SK-MEL-5 (cell line): ENCODE results near the gene MOGAT2. TPM values are rescaled to one million over a fixed set of nuclear protein-coding genes. Genes with fewer than 3 reads are reported as not detected.
A peak's percentile ranks its signal among the peaks of the same experiment; 100 is the strongest.
"Not testable (repeated sequence)": the region's sequence is repeated elsewhere in the genome, so short reads cannot be mapped to it uniquely, and the experiment has no call there.

ENCODE experiments used
- DNase-seq: peaks from one replicate; pipeline ENCODE4 v3.0.0-alpha.2; 2016; ENCODE audit warnings: low read depth, low spot score
- in situ Hi-C: cut with HindIII; loops from 2 replicates; pipeline ENCODE4 v1.10.0; 2016; ENCODE audit warnings: low sequenced_read_pairs, high pct_unique_total_duplicates, low pct_unique_long_range_greater_than_20kb
- polyA plus RNA-seq, 2 experiments: library from polyadenylated mRNA; depleted of rRNA; stranded (reverse); fragments of >200 nt; gene quantifications; 2 replicates each; pipeline ENCODE4 v1.2.3, GENCODE V29; 2015
- total RNA-seq: library from RNA; depleted of rRNA; stranded (reverse); fragments of >200 nt; shearing (Covaris generic); gene quantifications from 2 replicates; pipeline ENCODE4 v1.2.3, GENCODE V29; 2014; rRNA removed

MOGAT2 gene
- not detected in 2 replicates for total RNA-seq
- polyA plus RNA-seq (2015; cell fraction: cytosol; rRNA removed), result not detected in 2 replicates
- not detected in 2 replicates for polyA plus RNA-seq (2015; cell fraction: nucleus; rRNA removed)

- no peak for DNase-seq
- in situ Hi-C loops, result no loop called here
These were observed at the start of gene MOGAT2 for GRCh38 chr11:75717608-75718418. Gene MOGAT2, plus strand, starts transcription at chr11:75717838. Its CDS starts 51 bp downstream, at chr11:75717889.

GRCh38 chr11:75668451-75669297 lies 49.0 kb upstream of the MOGAT2 start, which contains the start of gene MAP6:
Gene MAP6, minus strand, starts transcription at chr11:75669038. Its CDS starts 669 bp downstream, at chr11:75668369.
- in situ Hi-C loops, result no loop called here
- no peak for DNase-seq

DNA sequence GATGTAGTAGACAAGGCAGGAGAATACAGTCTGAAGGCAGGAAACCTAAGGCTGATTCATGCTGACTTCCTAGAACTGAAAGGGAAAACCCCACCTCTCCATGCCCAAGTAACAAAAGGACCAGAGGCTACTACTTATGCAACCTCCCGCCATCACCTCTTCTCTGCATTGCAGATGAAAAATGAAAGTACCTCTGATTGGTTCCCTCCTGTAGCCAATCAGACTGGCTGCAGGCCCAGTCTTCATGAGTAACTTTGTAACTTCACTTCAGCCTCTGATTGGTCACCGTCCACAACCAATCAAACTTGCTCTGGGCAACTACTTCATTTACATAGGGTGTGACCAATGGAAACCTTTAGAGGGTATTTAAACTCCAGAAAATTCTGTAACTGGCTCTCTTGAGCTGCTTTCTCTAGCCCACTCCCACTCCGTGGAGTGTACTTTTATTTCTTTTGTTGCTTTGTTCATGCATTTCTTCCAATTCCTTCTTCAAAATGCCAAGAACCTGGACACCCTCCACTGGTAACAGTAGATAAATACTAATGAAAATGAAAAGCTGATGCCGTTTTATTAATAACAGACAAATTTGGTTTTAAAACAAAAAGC lies 43.6 kb upstream of the MOGAT2 start:
- DNase-seq, result peak; percentile 39
- in situ Hi-C loops, result no loop called here

DNA sequence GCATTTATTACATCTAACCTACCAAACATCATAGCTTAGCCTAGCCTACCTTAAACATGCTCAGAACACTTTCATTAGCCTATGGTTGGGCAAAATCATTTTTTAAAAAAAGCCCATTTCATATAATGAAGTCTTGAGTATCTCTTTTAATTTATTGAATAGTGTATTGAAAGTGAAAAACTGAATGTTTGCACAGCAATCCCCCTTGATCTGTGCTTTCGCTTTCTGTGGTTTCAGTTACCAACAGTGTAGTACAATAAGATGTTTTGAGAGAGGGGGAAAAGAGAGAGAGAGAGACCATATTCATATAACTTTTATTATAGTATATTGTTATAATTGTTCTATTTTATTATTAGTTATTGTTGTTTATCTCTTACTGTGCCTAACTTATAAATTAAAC lies 40.4 kb upstream of the MOGAT2 start:
- in situ Hi-C loops, result no loop called here
- no peak for DNase-seq

GRCh38 chr11:75677909-75678308 lies 39.7 kb upstream of the MOGAT2 start:
- DNase-seq, result no peak
- in situ Hi-C loops, result no loop called here

- in situ Hi-C loops, result no loop called here
These were observed 38.9 kb upstream of the MOGAT2 start for GRCh38 chr11:75678620-75679259.

DNA sequence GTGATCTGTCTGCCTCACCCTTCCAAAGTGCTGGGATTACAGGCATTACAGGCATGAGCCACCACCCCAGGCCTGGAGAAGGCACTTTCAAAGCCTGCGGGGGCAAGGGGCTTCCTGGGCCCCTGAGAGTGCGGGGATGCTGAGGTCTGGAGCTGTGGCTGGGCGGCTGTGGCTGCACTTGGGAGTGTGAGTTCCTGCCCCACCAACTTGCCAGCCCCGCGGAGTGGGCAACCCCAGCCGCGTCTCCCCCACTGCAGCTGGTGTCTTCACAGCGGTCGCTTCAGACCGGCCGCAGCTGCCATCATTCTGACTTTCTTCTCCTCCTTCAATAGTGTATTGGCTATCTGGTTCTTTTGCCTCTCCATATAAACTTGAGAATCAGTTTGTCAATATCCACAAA lies 38.1 kb upstream of the MOGAT2 start:
- in situ Hi-C loops, result no loop called here
- no peak for DNase-seq

More at GRCh38 chr11:75678620-75679259, 38.9 kb upstream of the MOGAT2 start:
- DNase-seq, result no peak

DNA sequence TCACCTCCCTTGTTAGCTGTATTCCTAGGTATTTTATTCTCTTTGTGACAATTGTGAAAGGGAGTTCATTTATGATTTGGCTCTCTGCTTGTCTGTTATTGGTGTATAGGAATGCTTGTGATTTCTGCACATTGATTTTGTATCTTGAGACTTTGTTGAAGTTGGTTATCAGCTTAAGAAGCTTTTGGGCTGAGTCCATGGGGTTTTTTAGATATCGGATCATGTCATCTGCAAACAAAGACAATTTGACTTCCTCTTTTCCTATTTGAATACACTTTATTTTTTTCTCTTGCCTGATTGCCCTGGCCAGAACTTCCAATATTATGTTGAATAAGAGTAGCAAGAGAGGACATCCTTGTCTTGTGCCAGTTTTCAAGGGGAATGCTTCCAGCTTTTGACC lies 33.8 kb upstream of the MOGAT2 start:
- in situ Hi-C loops, DNase-seq: not testable (repeated sequence)

- DNase-seq, result no peak
- in situ Hi-C loops, result no loop called here
These were observed 27.6 kb upstream of the MOGAT2 start for GRCh38 chr11:75689863-75690609.

DNA sequence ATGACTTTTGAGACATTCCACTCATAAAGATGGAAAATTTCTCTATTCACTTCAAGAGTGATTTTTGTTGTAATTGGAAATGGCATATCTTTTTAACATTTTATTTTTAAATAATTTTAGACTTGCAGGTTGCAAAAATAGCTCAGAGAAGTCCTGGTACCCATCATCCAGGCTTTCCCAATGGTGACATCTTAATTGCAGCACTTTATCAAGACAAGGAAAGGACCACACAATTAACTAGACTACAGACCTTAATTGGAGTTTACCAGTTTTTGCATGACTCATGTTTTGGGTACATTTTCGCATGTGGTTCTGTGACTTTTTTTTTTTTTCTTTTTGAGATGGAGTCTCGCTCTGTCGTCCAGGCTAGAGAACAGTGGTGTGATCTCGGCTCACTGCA lies 25.8 kb upstream of the MOGAT2 start:
- DNase-seq, result no peak
- in situ Hi-C loops, result no loop called here

GRCh38 chr11:75697906-75698581 lies 19.6 kb upstream of the MOGAT2 start:
- DNase-seq, result no peak
- in situ Hi-C loops, result no loop called here

DNA sequence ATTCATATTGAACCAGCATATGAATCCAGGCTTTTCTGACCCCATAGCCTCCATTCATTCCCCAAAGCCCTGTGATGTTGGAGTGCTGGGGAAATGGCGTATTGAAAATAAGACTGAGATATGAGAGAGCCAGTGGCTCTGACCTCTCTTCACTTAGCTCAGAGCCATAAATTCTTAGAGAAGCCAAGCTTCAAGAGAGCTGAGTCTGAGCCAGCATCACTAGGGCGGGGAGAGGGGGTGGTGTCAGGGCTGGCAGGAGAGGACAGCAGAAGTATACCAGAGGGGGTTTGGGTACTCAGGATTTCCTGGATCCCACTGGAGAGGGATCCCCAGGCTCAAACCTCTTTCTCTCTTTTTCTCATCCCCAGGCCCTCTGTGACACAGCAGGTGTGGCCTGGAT lies 16.7 kb upstream of the MOGAT2 start:
- in situ Hi-C loops, result no loop called here
- no peak for DNase-seq

DNA sequence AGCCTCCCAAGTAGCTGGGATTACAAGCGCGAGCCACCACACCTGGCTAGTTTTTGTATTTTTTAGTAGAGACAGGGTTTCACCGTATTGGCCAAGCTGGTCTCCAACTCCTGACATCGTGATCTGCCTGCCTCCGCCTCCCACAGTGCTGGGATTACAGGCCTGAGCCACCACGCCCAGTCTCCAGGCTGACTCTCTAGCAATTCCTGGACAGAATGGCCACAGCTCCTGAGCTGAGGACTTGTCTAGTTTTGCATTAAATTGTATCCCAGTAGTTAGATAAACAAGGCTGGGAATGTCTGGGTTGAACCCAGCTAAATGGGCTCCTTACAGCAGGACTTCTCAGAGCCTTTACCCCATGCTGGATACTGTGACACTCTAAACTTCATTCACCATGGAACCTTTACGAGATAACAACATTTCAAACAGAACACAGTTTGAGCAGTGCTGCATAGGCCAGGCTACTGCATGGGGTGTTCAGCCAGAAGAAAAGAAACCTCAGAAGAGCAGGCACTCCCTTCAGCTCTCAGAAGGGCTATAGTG lies 13.9 kb upstream of the MOGAT2 start:
- in situ Hi-C loops, result no loop called here
- DNase-seq, result no peak

DNA sequence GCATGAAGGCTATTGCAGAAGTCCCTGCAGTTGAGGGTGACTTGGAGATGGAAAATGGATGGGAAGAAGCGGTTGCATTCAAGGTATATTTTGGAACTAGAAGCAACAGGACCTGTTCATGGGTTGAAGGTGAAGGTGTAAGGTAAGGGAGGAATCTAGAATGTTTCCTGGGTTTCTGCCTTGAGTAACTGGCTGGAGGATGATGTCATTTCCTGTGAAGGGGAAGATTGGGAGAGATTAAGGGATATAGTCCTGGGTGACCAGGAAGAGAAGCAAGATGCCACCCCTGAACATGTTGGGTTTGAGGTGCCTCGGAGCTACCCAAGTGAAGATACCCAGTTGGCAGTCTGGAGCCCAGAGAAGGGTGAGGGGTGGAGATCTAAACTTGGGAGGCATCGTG lies 12.1 kb upstream of the MOGAT2 start:
- no peak for DNase-seq
- in situ Hi-C loops, result no loop called here

DNA sequence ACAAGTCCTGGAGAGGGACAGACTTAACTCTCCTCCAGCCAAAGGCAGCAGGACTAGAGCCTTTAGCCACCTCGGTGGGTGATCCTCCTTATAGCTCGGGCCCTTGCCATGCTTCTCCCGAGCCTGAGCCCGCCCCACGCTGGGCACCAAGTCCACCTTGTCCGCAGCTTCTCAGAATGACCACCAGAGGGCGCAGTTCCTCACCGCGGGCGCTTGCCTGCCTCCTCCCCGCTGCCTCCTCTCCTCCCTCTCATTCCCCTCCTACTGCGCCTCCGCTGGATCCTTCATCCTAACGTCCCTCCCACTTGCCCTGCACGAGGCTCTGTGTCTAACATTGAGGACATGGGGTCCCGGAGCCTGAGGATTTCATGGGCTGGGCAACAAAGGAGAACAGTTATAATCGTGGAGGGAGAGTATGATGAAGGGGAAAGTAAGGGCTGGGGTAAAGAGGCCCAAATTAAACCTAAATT lies 11.3 kb upstream of the MOGAT2 start:
- in situ Hi-C loops, result no loop called here
- DNase-seq, result peak; percentile 79

GRCh38 chr11:75714211-75714610 lies 3.4 kb upstream of the MOGAT2 start:
- in situ Hi-C loops, result no loop called here
- DNase-seq, result no peak
